ENCODE data around the gene CDC42.
"Not testable (repeated sequence)": the region's sequence is repeated elsewhere in the genome, so short reads cannot be mapped to it uniquely, and the experiment has no call there.

- not testable (repeated sequence) for TF ChIP-seq POLR2A (IDR thresholded peaks at IDR 0.05; ENCODE audit: low read depth, low read length); TAF1 (IDR thresholded peaks at IDR 0.05; ENCODE audit: borderline replicate concordance, low read depth, low read length); POLR2AphosphoS5 (IDR thresholded peaks at IDR 0.05; ENCODE audit: low read depth, low read length)
Measured at GRCh38 chr1:22009566-22009965, 42.9 kb upstream of the CDC42 start.
